Stimulated activated CD8-positive, alpha-beta memory T cell treated with anti-CD3 and anti-CD28 coated beads, Interleukin-7, amount 100 ng/mL, for 1 hour (primary cell): ENCODE data around the gene RAD51B.
"Not testable (repeated sequence)": the region's sequence is repeated elsewhere in the genome, so short reads cannot be mapped to it uniquely, and the experiment has no call there.

Experiments used
- DNase-seq, 2 donors: peaks; one replicate each; pipeline ENCODE4 v3.0.0-alpha.2; 2020; ENCODE audit warnings: low read depth in 2 of 2

RAD51B gene

DNA sequence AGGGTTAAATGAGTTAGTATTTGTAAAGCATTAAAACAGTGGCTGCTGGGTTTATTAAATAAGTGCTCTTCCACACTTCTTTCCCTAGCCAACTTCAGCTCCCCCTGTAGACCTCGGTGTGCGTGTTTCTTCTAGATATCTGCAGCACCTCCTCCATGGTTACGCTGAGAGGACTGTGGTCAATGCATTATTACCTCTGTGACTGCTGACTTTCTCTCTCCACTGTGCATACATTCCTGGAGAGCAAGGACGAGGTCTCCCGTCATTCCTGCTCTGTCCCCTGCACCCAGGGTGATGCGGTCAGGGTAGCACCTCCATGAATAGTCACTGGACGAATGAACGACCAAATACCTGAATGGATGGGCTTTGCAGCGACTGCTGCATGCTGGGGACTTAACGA, 928.7 kb downstream of the RAD51B start:
- no peak for DNase-seq

DNA sequence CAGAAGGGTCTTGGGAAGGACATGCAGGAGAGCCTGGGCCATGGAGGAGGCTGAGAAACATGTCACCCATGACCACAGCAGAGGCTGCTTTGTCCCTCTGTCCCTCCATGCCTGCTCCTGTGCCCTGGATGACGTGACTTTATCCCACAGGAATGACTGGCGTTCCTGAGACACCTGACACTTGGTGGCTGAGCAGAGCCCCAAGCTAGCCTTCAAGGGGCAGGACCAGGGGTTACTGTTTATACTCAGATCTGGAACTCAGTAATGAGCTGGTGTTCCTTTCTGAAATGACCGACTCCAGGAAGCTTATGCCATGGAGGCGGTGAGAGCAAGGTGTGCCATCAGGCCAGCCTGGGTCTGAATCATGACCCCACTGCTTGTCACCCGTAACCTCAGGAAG, 929.1 kb downstream of the RAD51B start:
- DNase-seq, result no peak

DNA sequence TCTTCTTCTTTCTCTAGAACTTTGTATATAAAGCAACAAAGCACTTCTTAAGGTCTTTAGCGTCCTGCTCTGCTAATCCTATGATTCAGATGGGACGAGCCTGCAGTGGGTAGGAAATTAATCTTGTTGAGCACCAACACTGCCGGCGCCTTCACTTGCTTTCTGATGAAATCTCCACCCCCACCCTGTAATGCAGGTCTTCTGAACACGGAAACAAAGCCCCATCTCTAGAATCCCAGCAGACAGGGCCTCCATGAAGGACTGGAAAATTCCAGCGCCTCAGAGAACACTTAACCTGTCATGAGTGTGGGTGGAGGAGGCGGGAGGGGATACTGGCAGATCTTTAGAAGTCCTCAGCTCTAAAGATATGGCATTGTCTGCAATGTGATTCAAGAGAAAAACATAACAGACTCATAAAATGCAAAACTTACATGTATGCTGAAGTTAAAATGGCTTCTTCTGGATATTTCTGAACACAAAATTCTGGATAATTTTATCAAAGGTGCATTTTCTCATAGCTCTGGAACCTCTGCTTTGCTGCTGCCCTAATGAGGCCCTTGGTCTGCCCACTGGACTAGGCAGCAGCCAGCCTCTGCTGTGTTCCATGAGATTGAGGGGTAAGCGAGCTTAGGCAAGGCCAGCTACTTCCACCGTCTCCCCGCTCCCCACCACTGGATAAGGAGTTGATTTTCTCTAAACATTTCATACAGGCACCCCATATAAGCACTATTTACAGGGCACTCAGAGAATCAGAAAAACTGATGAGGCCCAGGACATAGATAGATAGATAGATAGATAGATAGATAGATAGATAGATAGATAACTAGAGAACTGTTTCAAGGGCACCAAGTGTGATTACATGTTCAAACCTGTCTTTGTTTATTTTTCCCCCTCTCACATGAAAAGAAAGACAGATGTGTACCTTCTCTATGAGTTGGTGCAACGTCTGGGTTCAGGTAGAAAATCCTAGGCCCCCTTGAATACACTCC, 930.2 kb downstream of the RAD51B start:
- no peak for DNase-seq

DNA sequence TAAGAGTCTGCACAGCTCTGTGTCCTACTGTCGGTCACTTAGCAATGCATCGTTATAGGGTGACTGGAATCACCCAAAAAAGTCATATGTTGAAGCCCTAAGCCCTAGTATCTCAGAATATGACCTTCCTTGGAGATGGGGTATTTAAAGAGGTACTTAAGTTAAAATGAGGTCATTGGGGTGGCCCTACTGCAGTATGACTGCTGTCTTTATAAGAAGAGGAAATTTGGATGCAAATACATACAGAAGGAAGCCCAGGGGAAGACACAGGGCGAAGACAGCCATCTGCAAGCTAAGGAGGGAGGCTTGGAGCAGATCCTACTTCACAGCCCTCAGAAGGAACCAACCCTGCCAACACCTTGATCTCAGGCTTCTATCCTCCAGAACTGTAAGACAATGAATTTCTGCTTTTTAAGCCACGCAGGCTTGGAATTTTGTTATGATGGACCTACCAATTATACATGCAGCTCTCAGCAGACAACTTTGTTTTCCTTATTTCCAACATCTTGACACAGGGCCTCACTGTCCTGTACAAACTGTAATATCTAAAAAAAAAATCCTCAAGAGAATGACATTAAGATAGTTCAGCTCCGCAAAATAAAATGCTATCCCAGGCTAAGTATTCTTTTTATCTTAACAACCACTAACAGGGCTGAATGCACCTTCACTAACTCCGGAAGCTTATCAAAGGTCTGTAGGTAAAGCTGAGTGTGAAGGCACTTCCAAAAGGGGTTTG, 932.9 kb downstream of the RAD51B start:
- no peak for DNase-seq

DNA sequence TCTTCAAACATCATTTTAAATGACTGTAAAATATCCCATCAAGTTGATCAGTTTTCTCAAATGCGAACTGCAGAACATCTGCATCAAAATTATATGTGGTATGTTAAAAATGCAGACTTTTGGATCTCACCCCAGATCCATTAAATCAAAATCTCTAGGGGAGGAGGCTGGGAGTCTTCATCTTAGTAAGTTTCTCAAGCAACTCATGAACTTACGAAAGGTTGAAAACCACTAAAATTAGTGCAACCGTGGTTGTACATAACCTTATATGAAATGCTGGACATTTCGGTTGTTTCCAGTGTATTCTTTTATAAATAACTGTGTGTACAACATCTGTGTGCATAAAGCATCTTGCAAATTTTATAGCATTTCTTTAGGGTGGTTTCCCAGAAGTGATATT, 934.1 kb downstream of the RAD51B start:
- no peak for DNase-seq

DNA sequence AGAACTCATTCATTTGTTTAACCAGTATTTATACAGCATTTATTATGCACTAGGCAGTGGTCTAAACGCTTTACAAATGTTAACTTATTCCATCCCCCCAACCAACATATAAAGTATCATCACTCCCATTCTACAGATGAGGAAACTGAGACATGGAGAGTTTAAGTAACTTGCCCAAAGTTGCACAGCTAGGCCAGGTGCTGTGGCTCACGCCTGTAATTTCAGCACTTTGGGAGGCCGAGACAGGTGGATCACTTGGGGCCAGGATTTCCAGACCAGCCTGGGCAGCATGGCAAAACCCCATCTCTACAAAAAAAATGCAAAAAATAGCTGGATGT, 935.4 kb downstream of the RAD51B start:
- no peak for DNase-seq

DNA sequence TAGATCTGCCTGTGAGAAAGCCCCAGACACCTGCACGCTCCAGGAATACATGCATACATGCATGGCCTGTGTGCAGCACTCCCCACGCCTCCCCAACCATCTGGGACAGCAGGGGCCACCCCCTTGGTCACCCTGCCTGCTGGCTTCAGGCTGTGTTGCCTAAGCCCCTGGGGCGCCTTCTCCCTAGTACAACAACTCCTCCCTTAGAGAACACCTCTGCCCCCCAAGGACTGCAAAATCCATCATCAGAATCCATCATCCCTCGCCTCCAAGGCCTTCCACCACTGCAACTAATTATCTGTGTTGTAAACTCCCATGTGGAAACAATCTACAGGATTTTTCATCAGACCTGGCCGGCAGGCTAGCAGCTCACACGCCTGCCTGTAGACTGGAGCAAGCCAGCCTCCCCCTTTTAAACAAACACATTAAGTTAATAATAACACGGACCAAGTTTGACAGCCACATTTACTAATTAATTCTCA, 936.5 kb downstream of the RAD51B start:
- no peak for DNase-seq

DNA sequence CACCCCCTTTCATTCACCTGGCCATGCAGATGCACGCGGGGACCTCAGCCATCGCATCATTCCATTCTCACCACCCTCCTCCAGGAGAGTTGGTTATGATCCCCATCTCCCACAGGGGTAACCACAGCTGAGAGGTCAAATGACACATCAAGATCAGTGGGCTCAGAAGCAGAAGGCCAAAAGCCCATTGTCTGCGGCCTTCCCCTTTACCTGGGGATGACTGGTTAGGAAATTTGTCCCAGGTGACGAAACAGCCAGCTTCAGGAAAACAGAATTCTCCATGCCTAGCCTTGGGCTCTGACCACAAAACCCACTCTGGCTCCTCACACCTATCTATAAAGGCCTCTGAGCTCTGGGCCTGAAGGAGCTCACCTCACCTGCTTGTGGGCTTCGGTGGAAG, 937.2 kb downstream of the RAD51B start:
- DNase-seq, result no peak

DNA sequence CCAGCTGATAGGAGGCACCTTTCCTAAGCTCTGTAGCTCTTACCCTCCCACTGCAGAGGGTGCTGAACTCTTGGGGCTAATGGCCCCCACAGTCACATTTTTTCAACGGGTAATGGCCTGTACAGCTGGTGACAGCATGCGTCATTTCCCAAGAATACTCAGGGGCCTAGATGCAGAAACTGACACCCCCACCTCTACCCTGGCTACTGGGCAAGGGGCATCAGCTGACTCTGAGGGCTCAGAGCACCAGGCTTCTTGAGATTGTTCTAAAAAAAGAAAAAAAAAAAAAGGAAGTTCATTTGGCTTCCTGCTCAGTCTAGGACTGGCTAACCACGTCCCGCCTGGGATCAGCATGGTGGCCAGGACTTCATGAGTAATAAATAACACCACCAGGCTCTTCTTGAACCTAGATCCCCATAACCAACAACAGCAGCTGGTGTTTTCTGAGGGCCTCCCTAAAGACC, 938.1 kb downstream of the RAD51B start:
- no peak for DNase-seq

DNA sequence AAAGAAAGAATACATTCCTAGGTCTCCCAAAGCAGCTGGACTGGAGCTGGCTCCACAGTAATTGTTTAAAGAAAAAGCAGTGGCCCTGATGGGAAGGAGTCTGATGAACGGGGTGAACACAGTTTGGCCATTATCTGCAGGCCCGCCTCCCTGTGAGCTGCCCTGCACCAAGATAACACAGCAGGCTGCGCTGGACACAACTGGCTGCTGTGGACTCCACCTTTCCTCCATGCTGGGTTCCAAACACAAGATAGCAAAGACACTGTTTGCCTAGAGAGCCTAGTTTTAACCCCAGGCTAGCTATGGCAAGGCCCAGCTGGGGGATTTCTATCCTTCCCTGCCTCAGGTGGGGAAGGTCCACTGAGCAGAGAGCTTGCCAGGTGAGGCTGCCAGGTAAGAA, 938.7 kb downstream of the RAD51B start:
- no peak for DNase-seq

DNA sequence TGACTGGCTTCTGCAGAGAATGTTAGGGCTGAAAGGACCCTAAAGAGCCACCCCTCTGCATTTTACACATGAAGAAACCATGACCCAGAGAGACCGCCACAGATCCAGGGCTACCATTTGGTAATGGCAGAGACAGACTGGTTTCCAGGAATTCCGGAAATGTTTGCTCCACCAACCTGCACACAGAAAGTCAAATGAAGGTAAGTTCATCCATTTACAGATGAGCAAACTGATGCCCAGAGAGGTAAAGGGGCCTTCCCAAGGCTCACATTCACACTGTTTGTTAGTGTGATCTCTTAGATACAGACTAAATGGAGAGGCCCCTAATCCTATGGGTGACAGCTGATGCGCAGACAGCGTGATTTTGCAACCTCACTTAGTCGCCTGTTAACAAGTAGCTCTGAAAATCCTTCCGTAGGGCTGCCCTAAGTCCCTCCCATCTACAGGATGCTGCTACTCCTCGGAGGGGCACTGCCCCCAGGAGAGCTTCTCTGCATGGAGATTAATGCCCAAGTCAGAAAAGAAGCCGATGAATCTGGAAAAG, 939.5 kb downstream of the RAD51B start:
- DNase-seq, result no peak

DNA sequence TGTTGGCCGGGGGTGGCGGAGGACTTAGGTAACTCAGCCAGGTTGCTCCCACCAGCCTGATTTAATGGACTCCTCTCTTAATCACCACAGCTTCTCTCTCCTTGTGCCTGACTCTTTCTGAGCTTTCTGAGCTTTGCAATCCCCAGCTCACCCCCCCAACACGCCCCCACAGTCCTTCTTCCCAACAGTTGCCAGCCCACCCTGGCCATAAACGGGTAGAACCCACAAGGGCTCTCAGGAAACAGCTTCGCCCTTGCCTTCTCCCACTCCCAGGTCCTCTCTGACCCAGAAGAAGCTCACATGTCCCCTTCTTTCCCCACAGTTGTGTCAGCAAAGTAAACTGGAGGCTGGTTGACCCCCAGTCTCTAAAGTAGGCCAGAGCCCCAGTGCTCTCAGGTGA, 940.4 kb downstream of the RAD51B start:
- no peak for DNase-seq

DNA sequence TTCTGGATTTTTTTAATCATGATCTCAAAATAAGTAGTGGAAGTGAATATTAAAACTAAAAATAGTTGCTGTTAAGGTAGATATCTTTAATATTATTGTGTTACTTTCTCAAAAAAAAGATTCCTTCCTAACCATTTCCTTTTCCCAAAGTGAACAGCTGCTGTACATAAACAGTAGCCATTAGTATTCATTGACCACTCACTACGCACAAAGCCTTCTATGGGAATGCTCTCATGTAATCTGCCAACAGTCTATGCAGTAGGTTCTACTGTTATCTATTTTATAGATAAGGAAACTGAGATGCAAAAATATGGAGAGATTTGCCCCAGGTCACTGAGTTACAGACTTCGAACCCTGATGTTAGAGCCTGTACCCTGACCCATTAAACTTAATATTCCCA, 941.2 kb downstream of the RAD51B start:
- DNase-seq, result no peak

DNA sequence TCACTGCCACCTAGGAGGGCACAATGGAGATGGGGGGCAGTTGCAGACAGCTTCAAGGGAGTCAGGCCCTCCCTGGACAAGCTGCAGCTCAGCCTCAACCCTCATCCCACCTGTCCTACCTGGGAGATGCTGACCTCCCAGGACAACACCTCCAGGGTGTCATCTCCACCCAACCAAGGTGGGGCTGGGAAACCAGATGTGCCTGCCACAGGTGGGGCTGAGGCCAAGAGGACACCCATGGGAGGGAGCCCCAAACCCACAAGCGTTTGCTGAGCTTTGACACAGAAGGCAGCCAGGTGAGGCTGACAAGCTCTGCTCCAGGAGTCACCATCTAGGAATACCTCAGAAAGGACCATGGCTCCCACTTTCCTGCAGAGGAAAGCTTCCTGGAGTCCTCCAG, 941.8 kb downstream of the RAD51B start:
- no peak for DNase-seq

DNA sequence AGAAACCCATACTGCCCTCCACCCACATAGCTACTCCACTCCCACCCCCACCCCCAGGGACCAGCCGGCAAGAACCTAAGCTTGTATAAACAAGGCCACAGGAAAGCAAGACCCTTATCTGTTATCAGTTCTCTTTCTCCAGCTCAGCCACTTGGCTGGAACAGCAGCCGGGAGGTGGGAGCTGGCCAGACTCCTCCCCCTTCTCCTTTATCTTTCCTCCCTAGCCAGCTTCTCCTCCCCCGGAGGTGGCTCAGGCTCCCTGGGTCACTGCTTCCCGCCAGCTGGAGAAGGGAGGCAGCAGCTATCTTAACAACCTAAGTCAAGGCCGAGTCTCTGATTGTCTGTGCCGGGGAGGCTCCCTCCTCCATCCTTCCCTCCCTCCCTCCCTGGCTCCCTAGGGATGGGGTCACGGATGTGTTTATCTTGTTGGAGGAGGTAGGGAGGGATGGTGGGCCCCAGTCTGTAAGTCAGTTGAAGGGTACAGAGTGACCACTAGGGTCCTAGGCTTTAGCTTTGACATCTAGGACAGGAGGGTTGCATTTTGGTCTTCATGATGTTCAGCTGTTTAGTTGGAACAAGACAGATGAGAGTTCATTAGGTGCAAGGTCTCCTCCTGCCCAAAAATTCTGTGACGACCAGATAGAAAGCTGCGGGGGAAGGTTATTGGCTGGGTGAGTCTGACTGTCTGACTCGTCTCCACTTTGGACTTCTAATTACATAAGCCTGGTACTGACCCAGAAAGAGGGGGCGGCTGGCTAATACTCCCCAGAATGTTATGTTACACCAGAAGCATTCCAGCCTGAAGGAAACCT, 943.6 kb downstream of the RAD51B start:
- DNase-seq, result no peak

DNA sequence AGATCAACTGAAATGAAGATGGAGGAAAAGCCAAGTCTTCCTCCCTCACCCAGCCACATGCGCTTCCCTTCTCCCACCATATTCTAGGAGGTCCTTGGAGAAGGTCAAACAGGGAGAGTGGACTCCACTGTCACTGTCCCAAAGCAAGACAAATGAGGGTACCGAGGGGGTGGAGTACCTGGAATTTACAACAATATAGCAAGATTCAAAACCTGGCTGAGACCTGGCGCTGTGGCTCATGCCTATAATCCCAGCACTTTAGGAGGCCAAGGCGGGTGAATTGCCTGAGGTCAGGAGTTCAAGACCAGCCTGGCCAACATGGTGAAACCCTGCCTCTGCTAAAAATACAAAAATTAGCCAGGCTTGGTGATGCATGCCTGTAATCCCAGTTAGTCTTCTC, 944.3 kb downstream of the RAD51B start:
- DNase-seq, result not testable (repeated sequence)

DNA sequence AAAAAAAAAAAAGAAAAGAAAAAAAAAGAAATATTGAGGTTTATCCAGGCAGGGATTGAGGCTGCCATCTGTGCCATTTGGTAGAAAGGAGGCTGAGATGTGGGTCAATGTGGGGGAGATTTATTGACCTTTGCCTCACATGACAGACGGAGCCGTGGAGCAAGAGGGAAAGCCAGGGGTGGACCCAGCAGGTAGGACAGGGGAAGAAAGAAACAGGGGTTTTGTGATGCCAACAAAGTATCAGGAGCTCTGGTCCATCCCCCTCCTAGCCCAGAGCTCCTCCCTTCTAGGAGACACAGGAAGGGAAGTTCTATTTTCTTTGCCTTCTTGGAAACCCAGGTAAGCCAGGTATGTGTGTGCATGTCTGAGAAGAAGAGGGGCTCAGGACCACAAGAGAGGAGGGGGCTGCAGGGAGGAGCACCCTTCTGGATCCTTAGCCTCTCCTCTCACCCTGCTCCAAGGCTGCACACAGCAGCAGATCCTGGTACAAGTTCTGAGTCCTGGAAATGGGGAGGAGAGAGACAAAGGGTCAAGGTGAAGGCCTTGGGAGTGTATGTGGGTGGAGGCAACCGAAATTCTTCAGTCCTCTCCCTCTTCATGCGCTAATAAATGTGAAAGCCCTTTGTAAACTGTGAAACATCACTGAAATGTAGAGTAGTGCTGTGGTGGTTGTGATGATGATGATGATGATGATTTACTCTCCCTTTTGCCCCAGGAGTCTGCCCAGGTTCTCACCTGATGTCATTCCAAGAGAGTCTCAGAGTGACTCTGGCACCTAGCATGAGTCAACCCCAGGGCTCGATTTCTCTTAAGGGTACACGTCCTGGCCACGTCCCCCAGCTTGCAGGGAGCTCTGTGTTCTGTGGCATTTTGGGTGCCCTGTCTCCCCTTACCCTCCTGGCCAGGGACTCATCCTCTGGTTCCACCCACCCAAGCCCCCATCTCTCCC, 947.0 kb downstream of the RAD51B start:
- DNase-seq, result no peak

DNA sequence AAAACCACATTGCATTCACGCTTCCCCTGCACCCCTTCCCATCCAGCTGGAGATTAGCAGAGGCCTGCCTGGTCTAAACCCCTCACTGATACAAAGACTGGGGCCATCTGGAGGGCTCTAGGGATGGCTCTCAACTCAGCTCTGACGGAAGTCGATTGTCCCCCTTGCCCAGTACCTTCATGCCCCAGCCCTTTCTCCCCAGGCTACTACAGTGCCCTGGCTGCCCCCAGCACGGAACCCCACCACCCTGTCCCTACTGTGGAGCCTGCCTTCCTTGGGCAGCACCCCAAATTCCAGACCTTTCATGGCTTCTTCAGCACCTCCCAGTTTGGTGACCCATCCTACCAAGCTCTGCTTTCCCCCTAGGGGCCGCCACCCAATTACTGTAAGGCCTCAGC, 947.7 kb downstream of the RAD51B start:
- no peak for DNase-seq

DNA sequence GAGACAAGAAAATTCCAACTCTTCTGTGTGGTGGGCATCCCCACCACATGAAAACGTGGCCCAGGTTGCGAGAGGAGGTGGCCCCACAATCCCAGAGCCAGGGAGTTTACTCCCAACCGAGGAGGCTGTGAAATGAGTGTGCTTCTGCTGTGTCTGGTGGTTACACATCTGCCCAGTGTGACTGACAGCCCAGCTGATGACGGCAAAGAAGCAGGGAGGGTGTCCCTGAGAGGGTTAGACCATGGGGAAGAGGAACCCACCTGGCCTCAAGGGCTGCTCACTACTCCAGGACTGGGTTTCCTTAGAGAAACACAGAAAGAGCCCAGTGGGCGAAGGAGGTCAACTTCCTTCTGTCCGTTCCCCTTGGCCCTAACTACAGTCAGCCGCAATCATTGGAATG, 948.7 kb downstream of the RAD51B start:
- DNase-seq, result no peak

DNA sequence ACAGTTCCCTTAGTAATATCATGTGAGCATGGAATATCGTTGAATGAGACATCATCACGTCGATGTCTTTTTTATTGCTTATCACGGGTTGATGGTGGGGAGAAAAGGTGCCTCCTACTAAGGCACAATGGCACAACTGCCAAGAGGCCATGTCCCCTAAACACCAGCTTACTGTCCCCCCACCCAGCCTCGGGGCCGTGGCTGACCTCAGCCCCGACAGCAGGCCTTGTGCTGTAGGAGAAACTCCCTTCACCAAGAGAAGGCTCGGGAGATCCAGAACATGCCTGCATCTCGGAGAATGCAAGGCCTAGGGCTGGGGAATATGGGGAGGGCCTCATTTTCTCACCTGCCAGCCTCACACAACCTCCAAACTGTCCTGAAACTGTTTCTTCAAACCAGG, 950.5 kb downstream of the RAD51B start:
- no peak for DNase-seq
